ENCODE measurements around the gene LHFPL3.

GRCh38 chr7:104931181-104931781 lies 602.9 kb downstream of the LHFPL3 start:
- TF ChIP-seq SP1 (IDR thresholded peaks at IDR 0.05) (no peak), ZNF384 (IDR thresholded peaks at IDR 0.05) (no peak), BHLHE40 (IDR thresholded peaks at IDR 0.05; ENCODE audit: borderline replicate concordance) (no peak), LEF1 (IDR thresholded peaks at IDR 0.05; ENCODE audit: borderline replicate concordance) (no peak), ARNT (IDR thresholded peaks at IDR 0.05) (no peak), PKNOX1 (IDR thresholded peaks at IDR 0.05) (no peak), HDGF (IDR thresholded peaks at IDR 0.05; ENCODE audit: borderline replicate concordance) (no peak), SUZ12 (IDR thresholded peaks at IDR 0.05) (no peak), FOXM1 (IDR thresholded peaks at IDR 0.05; ENCODE audit: borderline replicate concordance) (no peak), ELF4 (IDR thresholded peaks at IDR 0.05) (no peak), TARDBP (IDR thresholded peaks at IDR 0.05) (no peak)

Data from HEK293T (cell line).